NCI-H2227 (cell line): ENCODE data around the gene LMBR1.
"Not testable (repeated sequence)": the region's sequence is repeated elsewhere in the genome, so short reads cannot be mapped to it uniquely, and the experiment has no call there.

Experiments
- DNase-seq: peaks from one replicate; lab custom pipeline; 2025; ENCODE audit not compliant: unreplicated experiment; lab: John Stamatoyannopoulos, UW

Gene LMBR1

GRCh38 chr7:156803656-156804055 is 89.3 kb downstream of the LMBR1 start:
- DNase-seq, result not testable (repeated sequence)

GRCh38 chr7:156802214-156802613 is 90.8 kb downstream of the LMBR1 start:
- DNase-seq, result no peak

- no peak for DNase-seq
These were observed 97.6 kb downstream of the LMBR1 start for GRCh38 chr7:156795415-156795814.

- no peak for DNase-seq
These were observed 99.6 kb downstream of the LMBR1 start for GRCh38 chr7:156793334-156793733.

- no peak for DNase-seq
These were observed 100.4 kb downstream of the LMBR1 start for GRCh38 chr7:156792611-156793010.

- DNase-seq, result no peak
These were observed 101.7 kb downstream of the LMBR1 start for GRCh38 chr7:156791241-156791640.

GRCh38 chr7:156790264-156790663 is 102.7 kb downstream of the LMBR1 start:
- no peak for DNase-seq

- DNase-seq, result no peak
These were observed 106.9 kb downstream of the LMBR1 start for GRCh38 chr7:156785998-156786543.

- no peak for DNase-seq
These were observed 109.1 kb downstream of the LMBR1 start for GRCh38 chr7:156783864-156784263.

GRCh38 chr7:156781972-156782371 is 111.0 kb downstream of the LMBR1 start:
- DNase-seq, result no peak

- DNase-seq, result no peak
These were observed 112.1 kb downstream of the LMBR1 start for GRCh38 chr7:156780724-156781455.

- no peak for DNase-seq
These were observed 114.3 kb downstream of the LMBR1 start for GRCh38 chr7:156778668-156779067.

GRCh38 chr7:156778201-156778600 is 114.8 kb downstream of the LMBR1 start:
- no peak for DNase-seq

- DNase-seq, result no peak
These were observed 115.5 kb downstream of the LMBR1 start for GRCh38 chr7:156777364-156778069.

- no peak for DNase-seq
These were observed 116.5 kb downstream of the LMBR1 start for GRCh38 chr7:156776527-156776926.

- DNase-seq, result no peak
These were observed 119.0 kb downstream of the LMBR1 start for GRCh38 chr7:156773966-156774365.

- DNase-seq, result no peak
These were observed 120.3 kb downstream of the LMBR1 start for GRCh38 chr7:156772725-156773124.

GRCh38 chr7:156768698-156769472 is 124.1 kb downstream of the LMBR1 start:
- no peak for DNase-seq

GRCh38 chr7:156766666-156767065 is 126.3 kb downstream of the LMBR1 start:
- DNase-seq, result no peak

GRCh38 chr7:156765901-156766656 is 126.9 kb downstream of the LMBR1 start:
- no peak for DNase-seq

GRCh38 chr7:156764766-156765165 is 128.2 kb downstream of the LMBR1 start:
- no peak for DNase-seq
